ENCODE results near the gene SPDYE16. TPM values are rescaled to one million over a fixed set of nuclear protein-coding genes. Genes with fewer than 3 reads are reported as not detected.
"Not testable (repeated sequence)": the region's sequence is repeated elsewhere in the genome, so short reads cannot be mapped to it uniquely, and the experiment has no call there.

SPDYE16 gene
- total RNA-seq, 1 donor from 2014 or later, result 0.72 TPM

DNA sequence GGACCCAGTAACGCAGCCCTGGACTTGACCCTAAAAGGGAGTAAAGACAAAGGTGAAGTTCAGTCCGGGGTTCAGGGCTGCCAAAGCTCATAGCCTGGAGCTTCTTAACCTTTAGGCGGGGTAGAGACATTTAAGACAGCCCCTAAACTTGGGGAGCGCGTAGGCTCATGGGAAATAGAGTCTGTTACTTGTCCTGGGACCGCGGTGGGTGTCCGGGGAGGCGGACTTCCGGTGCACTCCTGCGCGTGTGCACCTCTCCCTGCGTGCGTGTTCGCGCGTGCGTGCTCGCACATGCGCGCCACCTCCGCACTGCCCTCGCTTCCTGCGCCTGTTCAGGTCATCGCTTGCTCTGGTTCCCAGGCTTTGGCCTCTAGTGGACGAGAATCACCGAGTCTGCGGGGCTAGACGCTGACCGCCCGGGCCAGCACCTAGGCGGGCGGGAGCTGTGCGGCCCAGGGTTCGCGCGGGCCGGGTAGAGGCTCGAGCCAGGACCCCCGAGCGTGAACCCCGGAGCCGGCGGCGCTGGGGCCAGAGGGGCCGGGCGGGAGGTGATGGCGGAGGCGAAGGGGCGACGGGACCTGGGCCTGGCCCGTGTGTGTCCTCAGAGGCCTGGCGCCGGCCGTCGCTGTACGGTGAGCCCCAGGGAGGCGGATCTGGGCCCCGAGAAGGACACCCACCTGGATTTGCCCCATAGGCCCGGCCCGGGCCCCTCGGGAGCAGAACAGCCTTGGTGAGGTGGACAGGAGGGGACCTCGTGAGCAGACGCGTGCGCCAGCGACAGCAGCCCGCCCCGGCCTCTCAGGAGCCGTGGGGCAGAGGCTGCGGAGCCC is 6.1 kb upstream of the SPDYE16 start:
- DNase-seq, result peak; percentile 95

GRCh38 chr7:76531643-76532042 is 11.5 kb downstream of the SPDYE16 start:
- not testable (repeated sequence) for DNase-seq

- not testable (repeated sequence) for DNase-seq
Measured at GRCh38 chr7:76526183-76526582, 16.9 kb downstream of the SPDYE16 start.

DNA sequence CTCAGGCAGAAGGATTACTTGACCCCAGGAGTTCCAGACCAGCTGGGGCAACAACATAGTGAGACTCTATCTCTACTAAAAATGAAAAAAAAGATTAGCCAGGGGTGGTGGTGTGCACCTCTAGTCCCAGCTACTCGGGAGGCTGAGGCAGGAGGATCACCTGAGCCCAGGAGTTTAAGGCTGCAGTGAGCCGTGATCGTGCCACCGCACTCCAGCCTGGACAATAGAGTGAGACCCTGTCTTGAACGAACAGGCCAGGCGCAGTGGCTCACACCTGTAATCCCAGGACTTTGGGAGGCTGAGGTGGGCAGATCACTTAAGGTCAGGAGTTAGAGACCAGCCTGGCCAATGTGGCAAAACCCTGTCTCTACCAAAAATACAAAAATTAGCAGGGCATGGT is 26.2 kb downstream of the SPDYE16 start:
- DNase-seq, result not testable (repeated sequence)

GRCh38 chr7:76515999-76516443 is 27.1 kb downstream of the SPDYE16 start:
- peak; percentile 32 for DNase-seq

GRCh38 chr7:76514926-76515771 is 27.9 kb downstream of the SPDYE16 start:
- DNase-seq, result no peak

DNA sequence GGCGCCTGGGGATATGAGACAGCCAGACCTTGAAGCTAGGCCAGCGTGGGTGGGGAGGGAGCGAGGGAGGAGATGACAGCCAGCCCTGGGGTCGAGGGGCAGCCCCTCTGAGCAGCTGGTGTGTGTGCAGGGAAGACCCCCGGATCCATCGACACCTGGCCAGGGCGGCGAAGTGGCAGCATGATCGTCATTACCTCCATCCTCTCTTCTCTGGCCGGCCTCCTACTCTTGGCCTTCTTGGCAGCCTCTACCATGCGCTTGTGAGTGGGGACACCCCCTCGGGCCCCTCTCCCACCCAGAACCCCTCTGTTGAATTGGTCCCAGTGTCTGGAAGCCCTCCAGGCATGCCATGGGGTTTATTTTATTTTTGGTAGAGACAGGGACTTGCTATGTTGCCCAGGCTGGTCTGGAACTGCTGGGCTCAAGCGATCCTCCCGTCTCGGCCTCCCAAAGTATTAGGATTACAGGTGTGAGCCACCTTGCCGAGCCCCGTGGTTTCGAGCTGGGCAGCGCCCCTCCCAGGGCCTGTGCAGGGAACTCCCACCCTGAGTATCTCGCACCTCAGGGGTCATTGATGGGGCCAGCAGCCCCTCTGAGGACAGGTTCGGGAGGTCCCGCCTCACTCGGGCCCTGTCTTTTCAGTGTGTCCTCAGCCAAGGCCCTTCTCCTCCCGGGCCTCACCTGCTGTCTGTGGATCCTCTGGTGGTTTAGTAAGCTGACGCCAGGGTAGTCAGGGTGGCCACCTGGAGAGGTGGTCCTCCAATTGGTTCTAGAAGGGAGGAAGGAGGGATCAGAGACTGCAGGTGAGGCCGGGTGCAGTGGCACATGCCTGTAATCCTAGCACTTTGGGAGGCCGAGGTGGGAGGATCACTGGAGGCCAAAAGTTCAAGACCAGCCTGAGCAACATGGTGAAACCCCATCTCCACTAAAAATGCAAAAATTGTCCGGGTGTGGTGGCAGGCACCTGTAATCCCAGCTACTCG is 29.0 kb downstream of the SPDYE16 start:
- no peak for DNase-seq

GRCh38 chr7:76512941-76513816 is 29.9 kb downstream of the SPDYE16 start:
- no peak for DNase-seq

- not testable (repeated sequence) for DNase-seq
Measured at GRCh38 chr7:76511911-76512885, 30.9 kb downstream of the SPDYE16 start.

GRCh38 chr7:76511200-76511910 is 31.7 kb downstream of the SPDYE16 start:
- not testable (repeated sequence) for DNase-seq

DNA sequence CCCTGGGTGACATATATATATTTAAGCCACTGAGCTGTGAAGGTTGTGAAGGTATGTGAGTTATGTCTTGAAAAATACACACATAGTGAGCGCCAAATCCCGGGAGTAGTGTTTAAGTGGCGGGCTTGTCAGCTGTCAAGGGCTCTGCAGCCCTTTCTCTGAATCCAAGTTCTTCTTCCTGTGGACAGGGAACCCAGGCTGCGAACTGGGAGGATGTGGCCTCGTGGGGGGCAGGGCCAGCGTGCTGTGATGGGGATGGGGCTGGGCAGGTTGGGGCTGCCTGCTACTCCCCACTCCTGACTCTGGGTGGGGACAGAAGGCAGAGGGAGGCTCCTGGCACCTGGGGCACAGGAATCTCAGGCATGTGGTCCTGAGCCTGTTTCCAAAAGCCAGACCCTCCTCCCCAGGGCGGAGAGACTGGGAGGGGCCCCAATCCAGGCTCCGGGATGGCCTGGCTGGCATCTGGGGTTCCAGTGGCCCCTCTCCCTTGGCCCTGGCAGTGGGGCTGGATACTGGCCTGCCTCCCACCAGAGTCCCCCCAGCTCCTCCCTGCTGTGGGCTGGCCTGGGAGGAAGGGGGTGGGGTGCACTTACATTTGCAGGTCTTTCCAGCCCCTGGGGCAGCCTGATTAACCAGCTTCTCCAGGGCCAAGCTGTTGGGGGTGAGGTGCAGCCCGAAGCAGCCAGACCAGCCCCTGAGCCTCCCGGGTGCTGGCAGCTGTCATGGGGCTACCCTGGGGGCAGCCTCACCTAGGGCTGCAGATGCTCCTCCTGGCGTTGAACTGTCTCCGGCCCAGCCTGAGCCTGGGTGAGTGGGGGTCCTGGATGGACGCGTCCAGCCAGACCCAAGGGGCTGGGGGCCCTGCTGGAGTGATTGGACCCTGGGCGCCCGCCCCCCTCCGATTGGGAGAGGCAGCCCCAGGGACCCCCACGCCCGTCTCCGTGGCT is 32.9 kb downstream of the SPDYE16 start, which contains the start of gene UPK3B:
UPK3B (plus strand) TSS at position 622 of the 947 bp plus-strand sequence; CDS start at position 723, 101 bp downstream.
- DNase-seq, result peak; percentile 26

- no peak for DNase-seq
Measured at GRCh38 chr7:76507723-76508406, 35.2 kb downstream of the SPDYE16 start.

DNA sequence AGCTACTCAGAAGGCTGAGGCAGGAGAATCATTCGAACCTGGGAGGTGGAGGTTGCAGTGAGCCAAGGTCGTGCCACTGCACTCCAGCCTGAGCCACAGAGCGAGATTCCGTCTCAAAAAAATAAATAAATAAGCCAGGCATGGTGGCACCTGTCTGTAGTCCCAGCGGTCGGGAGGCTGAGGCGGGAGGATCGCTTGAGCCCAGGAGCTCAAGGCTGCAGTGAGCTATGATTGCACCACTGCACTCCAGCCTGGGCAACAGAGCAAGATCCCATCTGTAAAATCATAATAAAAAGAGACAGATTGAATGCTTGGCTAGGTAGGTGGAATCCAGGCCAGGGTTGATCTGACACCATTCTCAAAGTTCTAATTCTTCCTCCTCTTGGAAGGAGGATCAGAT is 36.5 kb downstream of the SPDYE16 start:
- not testable (repeated sequence) for DNase-seq

GRCh38 chr7:76506081-76506440 is 37.0 kb downstream of the SPDYE16 start:
- no peak for DNase-seq

- DNase-seq, result no peak
Measured at GRCh38 chr7:76505168-76506080, 37.7 kb downstream of the SPDYE16 start.

Data from tongue (tissue), 2 donors.